ENCODE results near the gene CRYBG3. TPM values are rescaled to one million over a fixed set of nuclear protein-coding genes. Genes with fewer than 3 reads are reported as not detected.

The CRYBG3 gene
- total RNA-seq: 10 to 100 TPM; 17.4 to 41.5 (median 38.1) TPM

DNA sequence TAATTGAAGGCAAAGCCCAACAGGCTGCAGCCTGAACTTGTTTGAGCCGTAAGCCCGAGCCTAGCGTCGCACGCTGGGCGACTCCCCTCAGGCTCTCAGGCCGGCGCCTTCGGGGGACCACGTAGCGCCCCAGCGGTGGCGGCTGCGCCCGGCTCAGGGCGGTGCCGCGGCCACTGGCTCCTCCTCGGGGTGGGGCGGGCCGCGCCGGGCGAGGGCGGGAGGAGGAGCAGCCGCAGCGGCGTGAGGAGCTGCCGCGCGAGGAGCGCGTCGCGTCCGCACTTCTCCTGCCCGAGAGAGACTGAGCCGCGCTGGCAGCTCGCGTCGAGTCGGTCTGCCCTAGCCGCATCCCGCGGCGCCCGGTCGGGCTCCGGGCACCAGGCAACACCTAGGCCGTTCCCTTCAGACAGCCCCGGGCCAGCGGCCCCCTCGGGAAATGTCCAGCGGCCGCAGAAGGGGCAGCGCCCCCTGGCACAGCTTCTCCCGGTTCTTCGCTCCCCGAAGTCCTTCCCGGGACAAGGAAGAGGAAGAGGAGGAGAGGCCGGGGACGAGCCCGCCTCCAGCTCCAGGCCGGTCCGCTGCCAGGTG, at the start of gene CRYBG3:
Gene CRYBG3, plus strand, starts transcription at position 238 of the 585 bp plus-strand sequence. Its CDS starts 196 bp downstream, at position 434.
- Histone ChIP-seq H3K4me3 (peak within 1 kb of the TSS; percentile 80 to 83), H3K27me3 (no peaks in the 10 kb centered on the region), H3K4me1 (no peaks in the 10 kb centered on the region), H3K36me3 (no peaks in the 10 kb centered on the region), H3K9me3 (no peaks in the 10 kb centered on the region), H3K27ac (peak within 1 kb of the TSS; percentile 92)
- intact Hi-C loops (cut with DNase I; ENCODE audit: low total_unique reads): no loop called here
- TF ChIP-seq POLR2A (IDR thresholded peaks at IDR 0.05) (peak; percentile 89 to 92), CTCF (IDR thresholded peaks at IDR 0.05) (peak in 2 of 4 experiments; percentile 6 to 45)
- DNase-seq: peak; percentile 68 to 82

DNA sequence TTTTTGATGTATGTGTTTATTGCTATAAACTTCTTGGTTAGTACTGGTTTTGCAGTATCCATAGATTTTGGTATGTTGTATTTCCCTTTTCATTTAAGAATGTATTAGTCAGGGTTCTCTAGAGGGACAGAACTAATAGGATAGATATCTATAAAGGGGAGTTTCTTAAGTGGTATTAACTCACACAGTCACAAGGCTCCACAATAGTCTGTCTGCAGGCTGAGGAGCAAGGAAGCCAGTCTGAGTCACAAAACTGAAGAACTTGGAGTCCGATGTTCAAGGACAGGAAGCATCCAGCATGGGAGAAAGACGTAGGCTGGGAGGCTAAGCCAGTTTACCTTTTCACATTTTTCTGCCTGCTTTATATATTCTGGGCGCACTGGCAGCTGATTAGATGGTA, 48.9 kb upstream of the CRYBG3 start:
- no peaks in the 10 kb centered on the region for H3K36me3 ChIP-seq
- intact Hi-C loops (cut with DNase I; ENCODE audit: low total_unique reads): no loop called here

DNA sequence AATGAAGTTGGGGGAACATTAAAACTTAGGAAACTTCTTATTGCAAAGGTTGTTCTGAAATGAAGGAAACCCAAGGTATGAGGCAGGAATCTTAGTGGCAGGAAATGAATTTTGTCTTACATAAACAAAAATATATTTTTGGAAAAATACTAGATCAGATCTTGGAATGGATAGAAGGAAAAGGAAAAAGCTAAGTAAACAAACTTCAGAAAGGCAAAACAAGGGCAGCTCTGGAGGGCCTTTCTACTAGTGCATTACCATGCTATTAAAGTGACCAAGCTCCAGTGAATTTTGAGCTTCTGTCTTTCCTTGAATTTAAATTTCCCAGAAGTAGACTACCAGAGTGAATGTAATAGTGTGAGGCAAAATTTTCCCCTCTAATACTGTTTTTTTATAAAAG, 43.7 kb upstream of the CRYBG3 start:
- intact Hi-C loops (cut with DNase I; ENCODE audit: low total_unique reads): no loop called here
- Histone ChIP-seq H3K4me3 (no peak overlapping the region), H3K36me3 (no peaks in the 10 kb centered on the region), H3K9me3 (no peaks in the 10 kb centered on the region), H3K27ac (no peak overlapping the region), H3K4me1 (no peaks in the 10 kb centered on the region), H3K27me3 (no peaks in the 10 kb centered on the region)
- no peak for DNase-seq
- TF ChIP-seq POLR2A (IDR thresholded peaks at IDR 0.05): no peak
- no peak for TF ChIP-seq CTCF (IDR thresholded peaks at IDR 0.05)

More for the DNA sequence above, 48.9 kb upstream of the CRYBG3 start:
- no peak for TF ChIP-seq CTCF (IDR thresholded peaks at IDR 0.05)
- no peak for TF ChIP-seq POLR2A (IDR thresholded peaks at IDR 0.05)
- Histone ChIP-seq H3K27me3 (no peaks in the 10 kb centered on the region), H3K4me3 (no peak overlapping the region), H3K27ac (no peak overlapping the region), H3K9me3 (no peaks in the 10 kb centered on the region), H3K4me1 (no peaks in the 10 kb centered on the region)
- no peak for DNase-seq

DNA sequence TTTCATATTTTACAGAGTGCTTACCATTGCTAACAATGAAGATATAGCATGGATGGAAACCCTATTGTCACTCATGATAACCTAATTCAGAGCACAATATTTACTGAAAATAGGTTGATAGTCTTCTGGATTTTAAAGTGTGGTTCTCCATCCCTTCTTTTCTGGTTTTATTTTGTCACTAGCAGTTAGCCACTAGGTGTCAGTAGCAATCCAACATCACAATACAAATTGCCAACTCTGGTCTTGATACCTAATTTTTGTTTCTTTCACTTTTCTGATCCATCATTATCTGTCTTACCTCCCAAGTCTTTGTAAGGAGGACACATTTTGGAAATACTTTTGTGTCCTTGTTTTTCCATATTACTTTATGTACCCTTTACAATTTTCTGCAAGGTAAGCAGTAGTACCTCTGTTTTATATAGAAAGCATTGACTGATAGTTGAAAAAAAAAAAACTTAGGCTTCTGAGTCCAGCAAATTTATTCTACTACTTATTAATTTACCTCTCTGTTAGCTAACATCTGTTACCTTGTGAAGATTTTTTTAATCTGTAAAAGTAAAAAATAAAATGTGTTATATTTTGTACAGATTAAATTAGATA, 28.3 kb upstream of the CRYBG3 start:
- TF ChIP-seq CTCF (IDR thresholded peaks at IDR 0.05) (peak; percentile 74 to 82 (median 78)), POLR2A (IDR thresholded peaks at IDR 0.05) (no peak)
- Histone ChIP-seq H3K36me3 (no peaks in the 10 kb centered on the region), H3K27ac (no peak overlapping the region), H3K9me3 (no peaks in the 10 kb centered on the region), H3K4me3 (no peak overlapping the region), H3K4me1 (no peaks in the 10 kb centered on the region), H3K27me3 (no peaks in the 10 kb centered on the region)
- DNase-seq: no peak
- intact Hi-C loops (cut with DNase I; ENCODE audit: low total_unique reads): loop anchor here (2.0 kb wide), 1 partner anchor 229 kb away; no protein-coding TSS in a partner anchor

DNA sequence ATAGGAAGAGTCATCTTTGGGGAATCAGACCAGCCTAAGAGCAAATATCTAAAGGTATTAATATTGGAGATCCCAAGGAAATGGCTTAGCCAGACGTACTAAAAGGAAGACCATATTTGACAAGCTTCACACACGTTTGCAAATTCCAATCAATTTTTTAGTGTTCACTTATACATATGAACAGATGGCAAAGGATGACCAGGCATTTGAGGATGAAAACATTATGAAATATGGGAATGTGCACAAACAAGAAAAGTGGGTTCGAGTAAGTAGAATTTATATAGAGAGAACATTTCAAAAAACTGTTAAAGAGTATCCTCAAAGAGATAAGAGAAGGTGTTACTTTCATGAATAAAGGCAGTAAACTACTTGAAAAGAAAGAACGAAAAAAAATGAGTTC, 25.9 kb upstream of the CRYBG3 start:
- no peak for DNase-seq
- no peaks in the 10 kb centered on the region for H3K4me1 ChIP-seq
- no peak overlapping the region for H3K4me3 ChIP-seq
- H3K36me3 ChIP-seq: no peaks in the 10 kb centered on the region
- H3K9me3 ChIP-seq: no peaks in the 10 kb centered on the region
- intact Hi-C loops (cut with DNase I; ENCODE audit: low total_unique reads): loop anchor here (2.0 kb wide), 1 partner anchor 227 kb away; no protein-coding TSS in a partner anchor
- H3K27ac ChIP-seq: no peak overlapping the region
- H3K27me3 ChIP-seq: no peaks in the 10 kb centered on the region
- TF ChIP-seq POLR2A (IDR thresholded peaks at IDR 0.05): no peak
